IMR-90 (cell line): Measurements from ENCODE around the gene PCDHGA12. TPM values are rescaled to one million over a fixed set of nuclear protein-coding genes. Genes with fewer than 3 reads are reported as not detected.

Source experiments
- ATAC-seq: fragments of 200-7000 bp; cut with Tn5 transposase; 2 replicates; pipeline ENCODE4 v1.9.1; 2020; ENCODE audit warnings: low read depth, mild to moderate bottlenecking, moderate library complexity
- BruUV-seq: library from RNA; stranded (reverse); fragments of 400-500 nt; replicated peaks from 2 replicates; lab custom pipeline; 2021; lab: Mats Ljungman, UMichigan
- CTCF ChIA-PET: fragments of 300-600 bp; formaldehyde crosslinking; extraction: SDS; loops from one replicate; lab custom pipeline; 2021; ENCODE audit warnings: antibody characterized with exemption; lab: Yijun Ruan, JAX
- POLR2A ChIA-PET: fragments of 300-600 bp; sonication (Branson Sonifier 250); formaldehyde crosslinking; loops from one replicate; lab custom pipeline; 2022; ENCODE audit warnings: antibody characterized with exemption; ENCODE audit not compliant: unreplicated experiment; lab: Charles Lee
- DNase-seq: peaks from one replicate; pipeline ENCODE4 v3.0.0; 2013
- H2AFZ ChIP-seq: replicated peaks from 2 replicates; pipeline ENCODE3; 2013; ENCODE audit warnings: low read length, mild to moderate bottlenecking; ENCODE audit not compliant: poor library complexity
- H2AK5ac ChIP-seq: 2 replicates; pipeline ENCODE4 v1.6.1; 2013; ENCODE audit warnings: low read depth, low read length, inconsistent platforms
- H2AK9ac ChIP-seq: replicated peaks from 2 replicates; pipeline ENCODE3; 2013; ENCODE audit warnings: mild to moderate bottlenecking, low read depth, low read length, moderate library complexity; ENCODE audit not compliant: poor library complexity
- H2BK120ac ChIP-seq: 2 replicates; pipeline ENCODE4 v1.6.1; 2013; ENCODE audit warnings: low read depth, low read length, inconsistent platforms
- H2BK15ac ChIP-seq: 3 replicates; pipeline ENCODE4 v1.6.1; 2013; ENCODE audit warnings: low read depth, low read length, inconsistent platforms
- H2BK20ac ChIP-seq: 2 replicates; pipeline ENCODE4 v1.6.1; 2013; ENCODE audit warnings: low read depth, mild to moderate bottlenecking, inconsistent platforms, low read length, moderate library complexity
- H2BK5ac ChIP-seq: 2 replicates; pipeline ENCODE4 v1.6.1; 2013; ENCODE audit warnings: mild to moderate bottlenecking, low read depth, low read length, inconsistent platforms; ENCODE audit not compliant: poor library complexity, severe bottlenecking
- H3K14ac ChIP-seq: replicated peaks from 2 replicates; pipeline ENCODE4 v1.6.1; 2013; ENCODE audit warnings: low read depth, low read length, inconsistent platforms
- H3K18ac ChIP-seq: 2 replicates; pipeline ENCODE4 v1.6.1; 2013; ENCODE audit warnings: low read depth, low read length, control low read depth
- H3K23ac ChIP-seq: 2 replicates; pipeline ENCODE4 v1.6.1; 2013; ENCODE audit warnings: low read depth, low read length, inconsistent platforms
- H3K27ac ChIP-seq: 2 replicates; pipeline ENCODE4 v1.5.1; 2013; ENCODE audit warnings: mild to moderate bottlenecking, control low read depth, low read length; ENCODE audit not compliant: insufficient read depth
- H3K27me3 ChIP-seq: 2 replicates; pipeline ENCODE4 v1.6.1; 2013; ENCODE audit warnings: low read length; ENCODE audit not compliant: control insufficient read depth, insufficient read depth
- H3K36me3 ChIP-seq: 2 replicates; pipeline ENCODE4 v1.6.1; 2013; ENCODE audit warnings: low read length, mixed read lengths; ENCODE audit not compliant: control insufficient read depth, insufficient read depth
- H3K4ac ChIP-seq: 2 replicates; pipeline ENCODE4 v1.6.1; 2013; ENCODE audit warnings: low read depth, low read length, inconsistent platforms
- H3K4me1 ChIP-seq: 2 replicates; pipeline ENCODE4 v1.6.1; 2013; ENCODE audit warnings: low read length, mixed read lengths; ENCODE audit not compliant: control insufficient read depth, insufficient read depth
- H3K4me2 ChIP-seq: 2 replicates; pipeline ENCODE4 v1.6.1; 2013; ENCODE audit warnings: low read depth, mild to moderate bottlenecking, control low read depth, low read length, moderate library complexity
- H3K4me3 ChIP-seq: 2 replicates; pipeline ENCODE4 v1.5.1; 2013; ENCODE audit warnings: low read depth, mild to moderate bottlenecking, control low read depth, low read length, moderate library complexity; ENCODE audit not compliant: insufficient read depth
- H3K56ac ChIP-seq: 2 replicates; pipeline ENCODE4 v1.6.1; 2013; ENCODE audit warnings: low read length, inconsistent platforms; ENCODE audit not compliant: insufficient read depth; ENCODE audit errors: extremely low read depth
- H3K79me1 ChIP-seq, 2 experiments: 2 replicates each; pipeline ENCODE4 v1.6.1; 2013; ENCODE audit warnings: low read length in 2 of 2, inconsistent platforms in 1 of 2, low read depth in 1 of 2
- H3K9ac ChIP-seq: 2 replicates; pipeline ENCODE4 v1.6.1; 2013; ENCODE audit warnings: low read depth, low read length, control low read depth
- H3K9me1 ChIP-seq: 2 replicates; pipeline ENCODE4 v1.6.1; 2013; ENCODE audit warnings: low read length, inconsistent platforms; ENCODE audit not compliant: insufficient read depth
- H3K9me3 ChIP-seq: 2 replicates; pipeline ENCODE4 v1.6.1; 2013; ENCODE audit warnings: low read length; ENCODE audit not compliant: control insufficient read depth, insufficient read depth
- H4K20me1 ChIP-seq: 2 replicates; pipeline ENCODE4 v1.6.1; 2013; ENCODE audit warnings: low read length, inconsistent platforms; ENCODE audit not compliant: insufficient read depth
- H4K5ac ChIP-seq: 2 replicates; pipeline ENCODE4 v1.6.1; 2013; ENCODE audit warnings: mild to moderate bottlenecking, low read depth, low read length, control low read depth
- H4K8ac ChIP-seq, 2 experiments: 2 replicates each; pipeline ENCODE4 v1.6.1; 2013; ENCODE audit warnings: low read depth in 2 of 2, low read length in 2 of 2, control low read depth in 1 of 2, inconsistent platforms in 1 of 2
- H4K91ac ChIP-seq: 2 replicates; pipeline ENCODE4 v1.6.1; 2013; ENCODE audit warnings: low read depth, low read length, inconsistent platforms; ENCODE audit not compliant: insufficient read depth
- CHD1 ChIP-seq: IDR thresholded peaks from 2 replicates; pipeline ENCODE4 v1.6.1; 2012; ENCODE audit warnings: low read depth, low read length, improper control_type of control experiment
- WGBS, 2 experiments: methylation state at CpG; one replicate each; pipeline versions ENCODE4 v1.1.5 to v1.1.7; 2013; ENCODE audit warnings: missing lambda C conversion rate in 2 of 2; ENCODE audit not compliant: insufficient read length in 1 of 2; ENCODE audit errors: extremely low coverage in 2 of 2; 5-methylcytosine and 5-hydroxymethylcytosine counted together
- dilution Hi-C: fragments of 300-500 bp; cut with HindIII; formaldehyde crosslinking; loops from one replicate; pipeline ENCODE4 v1.14.3; 2018; ENCODE audit warnings: low sequenced_read_pairs; ENCODE audit not compliant: unreplicated experiment
- in situ Hi-C: fragments of 300-500 bp; cut with MboI; formaldehyde crosslinking; loops from 3 replicates; pipeline ENCODE4 v1.14.3; 2019; ENCODE audit warnings: low sequenced_read_pairs, inconsistent platforms, mixed read lengths
- intact Hi-C: fragments of 100-400 bp; cut with micrococcal nuclease; formaldehyde crosslinking; loops from 2 replicates; pipeline ENCODE4 v1.10.0; 2022
- polyA plus RNA-seq, 3 experiments: library from polyadenylated mRNA; depleted of rRNA; stranded (reverse); fragments of >200 nt; gene quantifications; 2 replicates each; pipeline ENCODE4 v1.2.3, GENCODE V29; 2012; ENCODE audit warnings: low replicate concordance in 1 of 3
- total RNA-seq: library from RNA; depleted of rRNA; stranded (reverse); fragments of >200 nt; gene quantifications from 2 replicates; pipeline ENCODE4 v1.2.3, GENCODE V29; 2012
- TF ChIP-seq, protein P1 (sequence below): fragments of 150-350 bp; IDR thresholded peaks from 2 replicates; pipeline ENCODE4 v1.6.1; 2016; ENCODE audit warnings: low read depth, mild to moderate bottlenecking, low read length, moderate library complexity, borderline replicate concordance

The PCDHGA12 gene
- total and polyA plus RNA-seq, 2 of the 4 experiments (the other 2 are of a cell fraction) = 7.9 to 8.8 TPM

DNA sequence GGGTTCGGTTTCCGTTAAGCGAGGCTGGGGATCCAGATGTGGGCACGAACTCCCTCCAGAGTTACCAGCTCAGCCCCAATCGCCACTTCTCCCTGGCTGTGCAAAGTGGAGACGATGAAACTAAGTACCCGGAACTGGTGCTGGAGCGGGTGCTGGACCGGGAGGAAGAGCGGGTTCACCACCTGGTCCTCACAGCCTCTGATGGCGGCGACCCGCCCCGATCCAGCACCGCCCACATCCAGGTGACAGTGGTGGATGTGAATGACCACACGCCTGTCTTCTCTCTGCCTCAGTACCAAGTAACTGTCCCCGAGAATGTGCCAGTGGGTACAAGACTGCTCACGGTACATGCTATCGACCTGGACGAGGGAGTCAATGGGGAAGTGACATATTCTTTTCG, 47.0 kb upstream of the PCDHGA12 start:
- H3K9me3 ChIP-seq = peaks cover 30% of the 10 kb centered on the region
- peaks cover 3% of the 10 kb centered on the region; the same call in 1 of the 2 replicates for H3K36me3 ChIP-seq
- no peak overlapping the region for H2AK5ac ChIP-seq
- H2AFZ ChIP-seq = peak overlapping the region; percentile 81
- no peak overlapping the region for H3K4ac ChIP-seq
- H2BK120ac ChIP-seq = no peak overlapping the region
- intact Hi-C loops (no loop called here), dilution Hi-C loops (no loop called here), in situ Hi-C loops (no loop called here)
- POLR2A ChIA-PET = no interaction called here
- H2AK9ac ChIP-seq = peak overlapping the region; percentile 72
- peaks cover 2 to 7% of the 10 kb centered on the region in 2 experiments; a peak in 3 of 4 replicates for H3K79me1 ChIP-seq
- no peak overlapping the region; the same call in 1 of the 2 replicates for H4K5ac ChIP-seq
- H2BK15ac ChIP-seq = no peak overlapping the region
- TF ChIP-seq, protein P1, sequence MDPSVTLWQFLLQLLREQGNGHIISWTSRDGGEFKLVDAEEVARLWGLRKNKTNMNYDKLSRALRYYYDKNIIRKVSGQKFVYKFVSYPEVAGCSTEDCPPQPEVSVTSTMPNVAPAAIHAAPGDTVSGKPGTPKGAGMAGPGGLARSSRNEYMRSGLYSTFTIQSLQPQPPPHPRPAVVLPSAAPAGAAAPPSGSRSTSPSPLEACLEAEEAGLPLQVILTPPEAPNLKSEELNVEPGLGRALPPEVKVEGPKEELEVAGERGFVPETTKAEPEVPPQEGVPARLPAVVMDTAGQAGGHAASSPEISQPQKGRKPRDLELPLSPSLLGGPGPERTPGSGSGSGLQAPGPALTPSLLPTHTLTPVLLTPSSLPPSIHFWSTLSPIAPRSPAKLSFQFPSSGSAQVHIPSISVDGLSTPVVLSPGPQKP = no peak
- TF ChIP-seq CHD1 = no peak
- no peaks in the 10 kb centered on the region for H3K27me3 ChIP-seq
- no peak overlapping the region for H3K27ac ChIP-seq
- H3K56ac ChIP-seq = no peak overlapping the region
- H4K20me1 ChIP-seq = no peaks in the 10 kb centered on the region
- peak overlapping the region; percentile 83 for H3K4me3 ChIP-seq
- H2BK5ac ChIP-seq = no peak overlapping the region
- BruUV-seq = no TSS peak
- 24% methylated on average over 10 of the region's 21 CpGs; no CpG with 5 or more reads in 1 of the 2 experiments for WGBS, 2 experiments
- DNase-seq (no peak), ATAC-seq (no peak)
- H3K23ac ChIP-seq = no peak overlapping the region; the same call in 1 of the 2 replicates
- no peaks in the 10 kb centered on the region for H3K9me1 ChIP-seq
- H3K4me2 ChIP-seq = peak overlapping the region; percentile 4
- no peak overlapping the region; the same call in 1 of the 2 replicates for H3K14ac ChIP-seq
- no peak overlapping the region for H2BK20ac ChIP-seq
- no peaks in the 10 kb centered on the region; the same call in 1 of the 2 replicates for H3K4me1 ChIP-seq
- CTCF ChIA-PET = no interaction called here
- peak overlapping the region in 1 of 2 experiments; percentile 58; a peak in 1 of 4 replicates for H4K8ac ChIP-seq
- no peak overlapping the region for H3K18ac ChIP-seq
- H4K91ac ChIP-seq = no peak overlapping the region
- no peak overlapping the region for H3K9ac ChIP-seq
